Body of pancreas (tissue), 4 donors: ENCODE measurements around the gene MKNK1.

Experiments
- CTCF ChIP-seq, 7 experiments: fragments of 450-650 bp in 4 of 7; fragments of 200-600 bp in 3 of 7; sonication (generic) in 3 of 7; IDR thresholded peaks; one replicate each; pipeline ENCODE4 v1.5.1; 2016 to 2019; ENCODE audit warnings: antibody characterized with exemption in 7 of 7
- POLR2A ChIP-seq, 3 donors: fragments of 450-650 bp; IDR thresholded peaks; one replicate each; pipeline ENCODE4 v1.6.1; 2016; ENCODE audit warnings: antibody characterized with exemption in 3 of 3, mild to moderate bottlenecking in 2 of 3

GRCh38 chr1:46513536-46513935 is 90.5 kb downstream of the MKNK1 start:
- TF ChIP-seq CTCF (IDR thresholded peaks at IDR 0.05) (no peak), POLR2A (IDR thresholded peaks at IDR 0.05) (no peak)
